HG02571 (cell line): ENCODE measurements around the gene EPHA6.
"Not testable (repeated sequence)": the region's sequence is repeated elsewhere in the genome, so short reads cannot be mapped to it uniquely, and the experiment has no call there.

ENCODE experiments used
- ATAC-seq: cut with Tn5 transposase; IDR thresholded peaks from one replicate; pipeline ENCODE4 v1.9.1; 2021; ENCODE audit warnings: mild to moderate bottlenecking, moderate library complexity; ENCODE audit not compliant: unreplicated experiment

EPHA6 gene

DNA sequence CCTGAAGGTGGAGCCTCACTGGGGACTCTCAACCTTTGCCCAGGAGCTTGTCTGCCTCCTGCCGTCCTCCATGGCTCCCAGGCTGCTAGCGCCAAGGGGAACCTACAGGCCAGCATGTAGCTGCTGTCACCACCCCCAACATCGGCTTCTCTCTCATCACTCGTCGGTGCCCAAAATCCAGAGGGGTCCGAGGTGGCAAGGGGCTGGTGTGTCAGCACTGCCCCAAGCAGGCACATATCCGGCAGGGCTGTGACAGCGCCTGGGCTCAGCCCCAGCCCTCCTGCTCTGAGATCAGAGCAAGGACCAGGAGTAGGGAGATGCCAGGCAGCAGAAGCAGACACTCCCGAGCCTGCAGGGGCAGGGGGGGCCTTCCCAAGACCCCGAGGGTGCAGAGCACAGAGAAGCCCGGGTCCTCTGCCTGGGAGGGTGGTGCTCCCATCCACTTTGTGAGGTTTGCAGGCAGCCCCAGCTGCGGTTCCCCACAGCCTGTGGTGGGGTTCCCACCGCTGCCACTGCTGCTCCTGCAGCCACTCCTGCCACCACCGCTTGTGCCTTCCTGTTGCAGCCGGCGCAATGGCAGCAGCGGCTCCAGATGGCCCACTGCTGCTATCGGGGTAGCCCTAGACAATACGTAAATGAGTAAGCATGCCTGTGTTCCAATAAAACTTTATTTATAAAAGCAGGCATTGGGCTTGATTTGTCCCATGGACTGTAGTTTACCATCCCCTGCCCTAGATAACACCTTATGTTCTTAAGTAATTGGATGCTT lies 451.0 kb downstream of the EPHA6 start:
- no peak for ATAC-seq

DNA sequence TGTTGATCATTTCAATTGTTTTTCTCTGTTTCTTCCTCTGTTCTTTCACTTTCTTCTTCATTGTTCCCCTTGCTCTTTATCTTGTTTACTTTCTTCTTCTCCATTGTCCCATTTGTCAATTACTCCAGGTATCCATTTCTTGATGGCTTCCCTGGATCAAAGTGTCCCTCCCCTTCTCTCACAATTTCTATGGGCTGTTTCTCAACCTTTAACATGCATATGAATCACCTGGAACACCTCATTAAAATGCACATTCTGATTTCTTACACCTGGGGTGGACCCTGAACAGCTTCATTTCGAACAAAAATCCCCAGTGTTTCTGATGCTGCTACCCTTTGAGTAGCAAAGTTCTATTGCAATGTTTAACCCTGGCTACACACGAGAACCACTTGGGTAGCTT lies 454.8 kb downstream of the EPHA6 start:
- no peak for ATAC-seq

DNA sequence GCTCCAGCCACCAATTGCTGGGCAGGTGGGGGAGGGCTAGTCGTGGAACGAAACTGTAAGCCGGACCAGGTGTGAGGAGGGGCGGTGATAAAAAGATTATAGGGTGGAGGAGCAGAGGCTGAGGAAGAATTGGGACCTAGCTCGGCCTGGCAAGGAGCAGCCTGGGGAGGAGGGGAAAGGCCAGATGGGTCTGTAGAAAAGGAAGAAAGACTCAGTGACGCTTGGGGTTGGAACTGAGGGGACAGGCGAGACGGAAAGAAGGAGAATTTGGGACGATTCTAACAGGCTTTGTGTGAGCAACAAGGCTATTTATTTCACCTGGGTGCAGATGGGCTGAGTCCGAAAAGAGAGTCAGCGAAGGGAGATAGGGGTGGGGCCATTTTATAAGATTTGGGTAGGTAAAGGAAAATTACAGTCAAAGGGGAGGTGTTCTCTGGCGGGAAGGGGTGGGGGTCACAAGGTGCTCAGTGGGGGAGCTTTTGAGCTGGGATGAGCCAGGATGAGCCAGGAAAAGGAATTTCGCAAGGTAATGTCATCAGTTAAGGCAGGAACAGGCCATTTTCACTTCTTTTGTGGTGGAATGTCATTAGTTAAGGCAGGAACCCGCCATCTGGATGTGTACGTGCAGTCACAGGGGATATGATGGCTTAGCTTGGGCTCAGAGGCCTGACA lies 462.6 kb downstream of the EPHA6 start:
- ATAC-seq, result not testable (repeated sequence)

DNA sequence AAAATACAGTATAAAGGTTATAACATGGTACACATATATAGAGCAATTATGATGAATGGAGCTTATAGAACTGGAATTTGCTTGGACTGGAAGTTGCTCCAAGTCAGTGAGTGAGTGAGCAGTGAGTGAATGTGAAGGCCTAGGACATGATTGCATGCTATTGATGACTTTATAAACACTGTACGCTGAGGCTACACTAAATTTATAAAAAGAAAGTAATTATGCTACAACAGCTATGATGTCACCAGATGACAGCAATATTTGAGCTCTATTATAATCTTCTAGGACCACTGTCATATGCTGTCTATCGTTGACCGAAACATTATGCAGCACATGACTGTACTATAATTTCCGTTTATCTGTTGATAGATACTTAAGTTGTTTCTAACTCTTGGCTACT lies 463.3 kb downstream of the EPHA6 start:
- no peak for ATAC-seq

DNA sequence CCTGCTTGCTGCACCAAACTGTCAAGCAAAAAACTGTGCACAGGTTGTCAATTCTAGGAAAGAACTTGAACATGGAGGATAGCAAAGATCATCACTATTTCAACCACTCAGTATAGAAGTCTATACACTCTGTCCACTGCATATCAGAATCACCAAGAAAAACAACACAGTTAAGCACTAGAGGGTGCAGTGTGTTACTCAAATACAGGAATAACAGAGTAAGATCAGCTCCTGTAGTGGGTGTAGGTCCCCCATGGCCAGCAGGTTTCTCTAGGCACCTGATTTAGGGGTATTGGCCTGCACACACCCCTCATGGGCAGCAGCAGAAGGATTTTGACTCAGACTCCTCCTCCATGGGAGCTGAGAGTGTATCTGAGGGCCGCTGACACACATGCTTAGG lies 464.1 kb downstream of the EPHA6 start:
- no peak for ATAC-seq

DNA sequence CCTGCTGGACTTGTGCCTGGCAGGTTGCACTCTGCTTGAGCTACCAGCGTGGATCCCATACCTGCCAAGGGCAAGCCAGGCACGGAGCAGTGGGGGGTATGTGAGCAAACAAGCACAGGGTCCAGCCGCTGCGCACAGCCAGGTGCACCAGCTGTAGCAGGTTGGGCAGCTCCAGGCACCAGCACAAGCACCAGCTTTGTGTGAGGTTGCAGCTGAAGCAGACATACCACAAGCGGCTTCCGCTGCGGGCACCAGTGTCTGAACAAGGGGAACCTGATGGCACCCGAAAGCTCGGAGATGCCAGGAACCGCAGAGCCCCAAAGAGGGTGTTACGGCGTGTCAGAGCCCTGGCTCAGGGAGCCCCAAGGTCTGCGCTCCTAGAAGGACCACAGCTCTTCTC lies 477.5 kb downstream of the EPHA6 start:
- ATAC-seq, result no peak

DNA sequence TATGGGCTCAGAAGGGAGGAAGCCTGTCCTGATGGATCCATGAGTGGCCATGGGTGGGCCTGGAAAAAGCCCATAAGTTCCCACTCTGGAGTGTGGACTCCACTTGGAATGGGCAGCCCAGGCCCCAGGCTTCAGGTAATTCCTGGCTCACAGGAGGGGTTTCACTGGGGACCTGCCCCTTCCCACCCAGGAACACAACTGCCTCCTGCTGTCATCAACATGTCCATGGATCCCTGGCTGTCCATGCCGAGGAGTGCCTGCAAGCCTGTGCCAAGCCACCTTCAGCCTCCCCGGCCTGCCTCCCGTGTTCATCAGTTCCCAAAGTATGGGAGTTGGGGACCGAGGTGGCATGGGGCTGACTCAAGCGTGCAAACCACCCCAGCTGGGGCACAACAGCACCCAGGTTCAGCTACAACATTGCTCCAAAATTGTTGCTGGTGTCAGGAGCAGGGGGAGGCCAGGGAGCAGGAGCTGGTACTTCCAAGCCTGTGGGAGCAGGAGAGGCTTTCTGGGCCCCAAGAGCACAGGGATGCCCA lies 479.3 kb downstream of the EPHA6 start:
- ATAC-seq, result no peak

DNA sequence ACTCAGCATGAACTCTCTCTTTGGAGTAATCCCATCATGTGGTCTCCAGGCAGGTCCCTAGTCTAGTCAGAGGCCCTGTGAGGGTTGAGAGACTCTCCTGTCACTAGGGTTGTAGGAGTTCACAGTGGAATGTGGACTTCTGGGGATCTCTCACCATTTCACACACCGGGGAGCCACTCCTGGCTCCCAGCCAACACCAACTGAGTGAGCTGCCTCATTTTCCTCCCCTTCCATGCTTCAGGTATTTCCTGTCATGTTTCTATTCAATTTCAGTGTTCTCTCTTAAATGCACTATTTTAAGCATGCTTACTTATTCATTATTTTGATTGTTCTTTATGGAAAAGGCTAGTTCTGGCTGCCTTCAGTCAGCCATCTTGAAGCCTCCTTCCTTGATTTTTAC lies 482.6 kb downstream of the EPHA6 start:
- ATAC-seq, result no peak

DNA sequence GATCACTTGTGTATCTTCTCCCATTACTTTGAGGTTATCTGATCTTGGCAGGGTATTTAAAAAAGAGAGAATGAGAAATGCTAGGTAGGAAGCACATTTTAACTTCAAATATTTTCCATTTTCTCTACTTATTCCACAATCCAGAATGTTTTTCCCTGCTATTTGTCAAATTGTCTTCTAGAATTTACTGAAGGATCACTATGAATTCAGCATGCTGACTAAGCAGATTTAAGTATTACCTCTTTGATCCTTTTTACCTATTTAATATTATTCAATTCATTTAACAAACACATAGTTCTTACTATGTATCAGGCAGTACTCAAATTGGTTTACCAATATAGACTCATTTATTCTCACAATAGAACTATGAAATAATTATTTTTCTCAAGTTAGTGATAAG lies 486.7 kb downstream of the EPHA6 start:
- ATAC-seq, result no peak

DNA sequence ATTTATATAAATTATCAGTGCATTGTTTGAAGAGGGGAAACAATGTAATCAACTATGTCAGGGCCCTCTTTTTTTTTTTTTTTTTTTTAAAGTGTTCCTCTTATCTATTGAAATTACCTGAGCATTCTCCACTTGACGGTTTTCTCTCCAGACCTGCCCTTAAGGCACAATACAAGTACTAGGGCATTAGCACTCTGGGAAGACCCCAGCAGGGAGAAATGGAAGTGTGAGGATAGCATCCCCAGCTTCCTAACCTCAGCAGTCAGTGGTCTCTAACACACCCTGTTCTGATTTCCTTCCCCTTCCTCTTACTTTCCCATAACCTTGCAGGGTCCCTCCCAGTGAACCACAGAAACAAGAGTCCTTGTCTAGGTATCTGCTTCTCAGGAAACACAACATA lies 491.8 kb downstream of the EPHA6 start:
- no peak for ATAC-seq

DNA sequence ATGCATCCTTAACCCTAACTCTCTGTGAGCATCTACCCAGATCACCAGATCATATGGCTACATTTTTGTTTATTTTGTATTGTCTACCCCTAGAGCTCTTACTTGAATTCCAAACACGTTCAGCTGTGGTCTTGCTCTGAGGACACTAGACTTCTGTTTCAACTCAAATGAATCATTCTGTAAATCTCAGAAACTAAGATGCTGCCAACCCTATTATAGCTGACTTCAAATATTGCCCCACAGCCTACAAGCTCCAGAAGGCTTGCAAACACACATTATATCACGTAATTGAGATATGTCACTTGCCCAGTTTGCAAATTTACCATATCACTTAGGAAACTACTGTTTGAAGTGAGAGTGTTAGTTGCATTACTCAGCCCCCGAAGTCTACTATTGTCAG lies 524.0 kb downstream of the EPHA6 start:
- no peak for ATAC-seq

DNA sequence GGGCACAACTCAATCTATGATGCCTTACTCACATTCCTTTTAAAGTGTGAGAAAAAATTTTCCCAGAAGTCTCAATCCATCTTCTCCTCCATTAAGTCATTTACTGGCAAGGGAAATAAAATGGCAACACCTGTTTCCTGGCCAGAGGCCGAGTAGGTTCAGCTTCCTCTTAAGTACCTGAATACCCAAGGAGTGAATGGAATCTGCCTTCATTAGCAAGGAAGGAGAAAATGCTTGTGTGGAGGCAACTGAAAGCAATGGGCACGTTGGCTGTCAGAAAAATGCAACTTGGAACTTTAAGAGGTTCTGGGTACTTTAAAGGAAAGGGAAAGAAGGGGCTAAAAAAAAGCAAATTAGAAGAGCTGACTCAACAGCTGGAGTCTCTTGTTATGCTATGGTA lies 526.5 kb downstream of the EPHA6 start:
- no peak for ATAC-seq

DNA sequence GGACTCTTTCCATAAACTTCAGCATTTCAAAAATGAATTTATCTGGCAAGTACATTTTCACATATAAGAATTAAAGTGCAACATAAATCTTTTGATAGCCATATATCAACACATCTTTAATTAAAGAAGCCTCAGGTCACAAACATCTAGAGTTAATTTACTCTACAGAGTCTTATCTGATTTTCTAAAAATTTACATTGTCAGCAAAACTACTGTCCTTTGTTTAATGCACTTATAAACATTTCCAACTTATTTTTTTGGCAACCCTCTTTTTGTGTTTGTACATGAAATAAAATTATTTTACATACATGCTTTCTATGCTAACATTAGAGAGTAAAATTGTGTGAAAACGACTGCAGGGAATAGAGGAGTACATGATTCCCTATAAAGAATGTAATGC lies 533.4 kb downstream of the EPHA6 start:
- ATAC-seq, result no peak

DNA sequence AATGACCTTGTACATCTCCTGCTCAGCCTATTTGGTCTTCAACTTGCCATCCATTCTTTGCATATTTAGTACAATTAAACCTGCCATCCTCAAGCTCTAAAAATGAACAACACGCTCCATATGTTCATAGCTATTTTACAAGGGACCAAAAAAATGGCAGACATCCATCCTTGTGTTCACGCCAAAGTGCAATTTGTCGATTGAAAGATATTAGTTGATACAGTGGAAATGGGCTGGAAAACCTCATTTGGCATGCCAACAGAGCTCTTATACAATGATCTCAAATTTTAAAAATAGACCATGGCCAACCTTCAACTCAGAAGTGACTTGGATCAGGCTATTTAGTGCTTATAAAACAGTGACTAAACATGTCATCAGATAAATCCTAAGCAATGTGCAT lies 536.6 kb downstream of the EPHA6 start:
- ATAC-seq, result no peak

DNA sequence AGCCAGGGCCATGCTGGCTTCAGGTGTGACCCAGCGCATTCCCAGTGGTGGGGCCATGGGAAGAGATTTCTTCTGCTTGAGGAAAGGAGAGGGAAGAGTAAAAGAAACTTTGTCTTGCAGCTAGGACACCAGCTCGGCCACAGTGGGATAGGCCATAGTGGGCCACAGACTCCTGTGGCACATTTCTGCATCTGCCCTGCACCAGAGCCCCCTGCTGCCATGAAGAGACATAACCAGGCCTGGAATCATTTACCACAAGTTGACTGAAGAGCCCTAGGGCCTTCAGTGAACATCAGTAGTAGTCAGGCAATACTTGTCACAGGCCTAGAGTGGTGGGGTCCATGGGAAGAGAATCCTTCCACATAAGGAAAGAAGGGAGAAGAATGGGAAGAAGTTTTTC lies 538.8 kb downstream of the EPHA6 start:
- no peak for ATAC-seq

DNA sequence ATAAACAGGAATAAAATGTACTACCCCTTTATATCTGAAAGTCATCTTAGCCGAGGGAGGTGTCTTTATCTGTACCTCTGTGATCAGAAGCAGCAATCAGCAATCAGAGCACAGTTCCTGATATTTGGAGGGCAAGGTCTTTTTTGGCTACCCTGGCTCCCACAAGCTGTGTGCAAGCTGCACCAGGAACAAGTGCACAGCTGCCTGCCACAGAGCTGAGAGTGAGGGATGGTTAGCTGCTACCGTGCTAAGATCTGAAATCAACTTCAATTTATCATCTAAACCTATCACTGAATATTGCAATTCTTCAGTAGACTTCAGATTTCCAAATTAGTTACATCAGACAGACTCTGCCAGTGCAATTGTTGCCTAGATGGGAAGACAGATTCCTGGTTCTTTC lies 545.6 kb downstream of the EPHA6 start:
- ATAC-seq, result no peak

DNA sequence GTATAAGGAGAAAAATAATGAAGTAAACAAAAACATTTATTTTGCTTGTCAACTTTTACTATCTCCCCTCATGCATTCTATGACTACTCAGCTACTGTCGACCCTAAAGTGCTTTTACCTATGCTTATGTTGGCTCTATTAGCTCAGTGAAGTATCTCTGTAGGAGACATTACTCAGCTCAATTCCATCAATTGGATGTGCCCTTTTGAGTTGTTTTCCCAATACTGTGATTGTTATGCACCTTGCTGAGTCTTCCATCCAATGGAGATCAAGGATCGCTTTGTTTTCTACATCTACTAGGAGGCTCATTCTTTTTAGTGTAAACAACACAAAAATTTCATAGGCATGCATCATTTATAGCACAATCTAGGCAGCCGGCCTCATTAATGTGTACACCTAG lies 546.4 kb downstream of the EPHA6 start:
- no peak for ATAC-seq

DNA sequence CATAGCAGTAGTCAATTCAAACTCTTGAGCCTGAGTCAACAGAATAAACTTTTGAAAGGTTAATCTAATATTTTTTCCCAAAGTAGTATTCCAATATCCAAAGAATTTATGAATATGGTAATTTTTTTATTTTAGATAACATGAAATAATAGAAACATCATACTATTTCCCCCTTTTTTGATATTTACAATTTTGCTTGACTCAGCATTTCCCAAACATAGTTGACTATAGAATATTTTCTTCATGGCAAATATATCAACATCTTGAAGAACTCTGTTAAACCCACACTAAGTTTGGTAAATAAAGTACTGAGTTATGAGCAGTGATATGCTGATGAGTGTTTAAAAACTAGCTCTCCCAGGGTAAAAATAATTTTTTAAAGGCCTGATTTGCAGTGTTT lies 570.2 kb downstream of the EPHA6 start:
- ATAC-seq, result no peak

DNA sequence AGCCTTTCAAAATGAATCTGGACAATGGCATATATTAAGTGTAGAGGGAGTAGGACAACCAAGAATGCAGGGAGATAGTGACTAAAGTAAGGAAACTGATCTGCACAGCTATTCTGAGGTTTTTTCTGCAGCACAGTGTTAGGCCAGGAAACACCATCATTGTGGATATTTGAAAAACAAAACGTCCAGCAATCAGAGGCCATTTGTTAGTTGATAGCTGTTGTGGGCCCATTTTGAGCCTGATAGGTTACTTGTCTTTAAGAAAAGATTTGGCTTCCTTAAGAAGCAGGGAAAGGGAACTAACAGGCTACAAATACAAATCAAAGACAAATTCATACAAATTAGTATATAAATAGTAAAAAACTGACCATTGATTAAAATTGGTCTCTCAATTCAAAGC lies 574.4 kb downstream of the EPHA6 start:
- no peak for ATAC-seq

DNA sequence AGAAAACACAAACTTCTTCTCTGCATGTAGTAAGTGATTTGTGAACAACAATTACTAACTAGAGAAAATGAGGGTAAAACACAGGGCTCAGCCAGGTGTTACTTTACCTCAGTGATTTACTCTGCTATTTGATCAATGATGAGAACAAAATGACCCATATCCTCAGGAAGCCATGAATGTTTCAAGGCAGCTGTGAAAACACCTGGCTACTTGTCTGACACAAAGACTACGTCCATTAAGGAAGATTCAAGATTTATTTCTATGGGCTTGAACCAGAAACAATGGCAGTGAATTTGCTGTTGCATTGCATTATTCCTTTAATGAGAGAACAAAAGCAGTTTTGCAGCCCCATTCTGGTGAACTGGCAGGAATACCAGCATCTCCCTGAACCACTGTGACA lies 575.5 kb downstream of the EPHA6 start:
- ATAC-seq, result no peak

DNA sequence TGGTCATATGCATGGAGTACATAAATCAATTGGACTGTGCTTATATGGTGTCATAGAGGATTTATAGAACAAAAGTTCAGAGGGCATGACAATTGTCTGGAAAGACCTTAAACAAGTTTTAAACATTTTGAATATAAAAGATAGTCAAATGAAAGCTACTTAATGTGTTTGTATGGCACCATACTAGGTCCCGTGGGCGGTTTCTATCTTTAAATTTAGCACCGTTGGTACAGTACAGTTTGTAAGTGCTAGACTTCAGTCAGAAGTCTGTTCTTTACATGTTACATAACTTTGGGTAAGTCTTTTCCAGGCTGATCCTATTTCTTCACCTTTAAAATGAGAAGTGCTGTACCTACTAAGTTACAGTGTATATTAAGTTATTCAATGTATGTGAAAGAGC lies 576.8 kb downstream of the EPHA6 start:
- no peak for ATAC-seq

DNA sequence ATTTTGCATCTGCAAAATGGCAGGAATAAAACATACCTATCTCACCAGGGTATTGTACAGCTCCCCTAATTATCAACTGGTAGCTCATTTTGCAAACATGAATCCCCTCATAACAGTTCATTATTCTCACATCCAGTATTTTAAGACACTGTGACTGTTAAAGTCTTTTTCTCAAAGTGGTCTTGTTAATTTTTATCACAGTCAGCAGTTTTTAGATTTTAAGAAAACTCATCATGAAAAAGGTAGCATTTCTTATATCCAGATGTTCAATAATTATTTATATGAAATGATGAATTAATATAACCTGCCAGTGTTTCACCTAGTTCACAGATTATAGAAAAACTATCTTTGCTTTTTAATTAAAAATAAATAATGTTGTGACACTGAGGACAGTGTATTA lies 595.2 kb downstream of the EPHA6 start:
- ATAC-seq, result no peak

DNA sequence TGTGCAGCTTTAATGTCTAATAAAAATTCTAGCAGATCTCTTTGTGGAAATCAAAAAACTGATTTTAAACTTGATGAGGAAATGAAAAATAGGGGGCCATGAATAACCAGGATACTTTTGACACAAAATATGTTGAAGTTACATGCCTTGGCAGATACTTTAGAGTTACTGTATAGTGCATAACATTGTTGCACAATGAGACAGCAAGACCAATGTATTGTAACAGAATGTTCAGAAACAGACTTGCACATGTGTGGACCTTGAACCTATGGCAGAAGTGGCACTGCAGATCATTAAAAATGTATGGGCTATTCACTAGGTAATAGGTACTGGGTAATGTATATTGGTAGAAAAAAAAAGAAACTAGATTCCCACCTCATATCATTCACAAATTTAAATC lies 607.2 kb downstream of the EPHA6 start:
- no peak for ATAC-seq
